Caco-2 (cell line): ENCODE results near the gene ANKRD52. TPM values are rescaled to one million over a fixed set of nuclear protein-coding genes. Genes with fewer than 3 reads are reported as not detected.

Source experiments
- BruUV-seq: library from RNA; stranded (reverse); fragments of 400-500 nt; replicated peaks from 2 replicates; lab custom pipeline; 2021; lab: Mats Ljungman, UMichigan
- CTCF ChIA-PET: fragments of 300-600 bp; sonication (Branson Sonifier 250); formaldehyde crosslinking; loops from one replicate; lab custom pipeline; 2022; ENCODE audit warnings: antibody characterized with exemption; lab: Charles Lee
- POLR2A ChIA-PET: fragments of 300-600 bp; sonication (Branson Sonifier 250); formaldehyde crosslinking; loops from one replicate; lab custom pipeline; 2022; ENCODE audit warnings: antibody characterized with exemption; lab: Charles Lee
- DNase-seq, 2 experiments: peaks; one replicate each; pipeline versions ENCODE4 v3.0.0 to v3.0.0-alpha.2; 2020 to 2022
- H3K27me3 ChIP-seq: replicated peaks from 2 replicates; pipeline ENCODE4 v1.6.0; 2011; ENCODE audit warnings: low read length; ENCODE audit not compliant: control insufficient read depth, insufficient read depth
- H3K36me3 ChIP-seq: 2 replicates; pipeline ENCODE4 v1.5.1; 2011; ENCODE audit warnings: low read length; ENCODE audit not compliant: control insufficient read depth, insufficient read depth
- H3K4me1 ChIP-seq: fragments of 250-450 bp; sonication (Bioruptor Pico); 2 replicates; pipeline ENCODE4 v1.5.1; 2020; ENCODE audit warnings: mild to moderate bottlenecking
- H3K4me3 ChIP-seq: 2 replicates; pipeline ENCODE4 v1.5.1; 2011; ENCODE audit warnings: low read depth, mild to moderate bottlenecking, control low read depth, low read length
- H3K9me3 ChIP-seq: fragments of 250-450 bp; sonication (Bioruptor Pico); 2 replicates; pipeline ENCODE4 v1.5.1; 2020; ENCODE audit warnings: mild to moderate bottlenecking, moderate library complexity
- H3K27ac Mint-ChIP-seq: one replicate; pipeline ENCODE4 v1.8.0; 2022; ENCODE audit warnings: mixed read lengths; ENCODE audit not compliant: unreplicated experiment
- H3K27me3 Mint-ChIP-seq: one replicate; pipeline ENCODE4 v1.8.0; 2022; ENCODE audit warnings: mixed read lengths; ENCODE audit not compliant: insufficient read depth, unreplicated experiment
- H3K36me3 Mint-ChIP-seq: one replicate; pipeline ENCODE4 v1.8.0; 2022; ENCODE audit warnings: mild to moderate bottlenecking, mixed read lengths; ENCODE audit not compliant: insufficient read depth, unreplicated experiment
- H3K4me1 Mint-ChIP-seq: one replicate; pipeline ENCODE4 v1.8.0; 2022; ENCODE audit warnings: low read depth, mixed read lengths; ENCODE audit not compliant: unreplicated experiment
- H3K4me3 Mint-ChIP-seq: one replicate; pipeline ENCODE4 v1.8.0; 2022; ENCODE audit warnings: mild to moderate bottlenecking, moderate library complexity, mixed read lengths; ENCODE audit not compliant: unreplicated experiment
- H3K9me3 Mint-ChIP-seq: one replicate; pipeline ENCODE4 v1.8.0; 2022; ENCODE audit warnings: mixed read lengths; ENCODE audit not compliant: unreplicated experiment
- CTCF ChIP-seq, 2 experiments: fragments of 200-600 bp in 1 of 2; IDR thresholded peaks; 1 replicate in 1 of 2; 2 replicates in 1 of 2; pipeline versions ENCODE4 v1.5.1 to v1.8.0; 2011 to 2022; ENCODE audit warnings: antibody characterized with exemption in 1 of 2, control low read depth in 1 of 2, inconsistent platforms in 1 of 2, low read depth in 1 of 2, low read length in 1 of 2, mild to moderate bottlenecking in 1 of 2, moderate library complexity in 1 of 2; ENCODE audit not compliant: insufficient read depth in 1 of 2, severe bottlenecking in 1 of 2, unreplicated experiment in 1 of 2
- intact Hi-C: fragments of 100-400 bp; cut with micrococcal nuclease; formaldehyde crosslinking; loops from one replicate; pipeline ENCODE4 v1.10.0; 2022; ENCODE audit not compliant: unreplicated experiment
- total RNA-seq: library from RNA; stranded (reverse); gene quantifications from 2 replicates; pipeline ENCODE4 v1.2.3, GENCODE V29; 2022

Gene ANKRD52
- total RNA-seq, 1 experiment from 2014 or later: 34.6 TPM

GRCh38 chr12:56188778-56189098 is 69.4 kb downstream of the ANKRD52 start:
- Histone ChIP-seq H3K36me3 (peaks cover 3% of the 10 kb centered on the region), H3K4me3 (peak overlapping the region; percentile 49), H3K9me3 (no peaks in the 10 kb centered on the region), H3K27me3 (no peaks in the 10 kb centered on the region), H3K4me1 (peaks cover 19% of the 10 kb centered on the region)
- intact Hi-C loops: loop anchor here (1.0 to 2.0 kb wide), 2 partner anchors 29 to 62 kb away; no protein-coding TSS in a partner anchor
- TF ChIP-seq CTCF (IDR thresholded peaks at IDR 0.05; ENCODE audit: insufficient read depth in 1 of 2, low read depth in 1 of 2, low read length in 1 of 2, severe bottlenecking in 1 of 2, unreplicated experiment in 1 of 2): no peak
- H3K9me3 Mint-ChIP-seq: no peaks in the 10 kb centered on the region
- no peak for DNase-seq
- H3K36me3 Mint-ChIP-seq: peaks cover 53% of the 10 kb centered on the region
- peak overlapping the region; percentile 97 for H3K4me3 Mint-ChIP-seq
- peaks cover 26% of the 10 kb centered on the region for H3K4me1 Mint-ChIP-seq
- H3K27ac Mint-ChIP-seq: peak overlapping the region; percentile 81
- CTCF ChIA-PET: interaction anchor here (0.5 to 3.8 kb wide), 15 partner anchors 8 to 450 kb away, joined by 3 to 99 read pairs (median 7); partner anchors contain the start of genes ANKRD52, CNPY2, ESYT1 and MYL6
- BruUV-seq: no TSS peak
- H3K27me3 Mint-ChIP-seq: peaks cover 3% of the 10 kb centered on the region
- POLR2A ChIA-PET: interaction anchor here (0.9 to 2.3 kb wide), 9 partner anchors 30 to 127 kb away, joined by 3 to 20 read pairs (median 7); partner anchors contain the start of genes CNPY2, COQ10A, ESYT1 and MYL6

DNA sequence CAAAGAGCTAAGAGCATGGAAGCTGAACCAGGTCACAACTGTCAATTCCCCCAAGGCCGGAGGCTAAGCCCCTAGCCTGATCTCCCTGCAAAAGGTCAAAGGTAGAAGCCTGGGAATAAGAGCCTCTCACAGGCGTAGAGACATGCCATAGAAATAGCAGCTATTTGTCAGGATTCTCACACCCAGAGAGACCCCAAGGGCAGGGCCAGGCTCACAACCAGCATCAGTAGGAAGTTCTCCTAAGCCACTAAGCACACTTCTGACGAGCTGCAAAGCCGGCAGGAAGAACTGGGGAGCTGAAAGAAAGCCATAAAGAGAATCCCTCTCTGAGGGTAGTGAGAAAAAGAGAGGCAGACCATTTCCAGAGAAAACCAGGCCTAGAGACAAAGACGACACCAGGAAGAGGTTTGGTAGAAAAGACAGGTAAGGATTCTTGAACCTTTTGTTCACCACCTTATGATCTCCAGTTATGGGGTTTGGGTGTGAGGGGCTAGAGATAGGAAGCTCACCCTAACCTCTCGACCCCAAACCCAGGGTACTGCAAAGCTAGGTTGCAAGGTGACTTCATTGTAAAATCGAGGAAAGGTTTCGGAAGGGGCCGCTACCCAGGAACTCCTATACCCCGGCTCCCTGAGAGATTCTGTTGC is 69.9 kb downstream of the ANKRD52 start:
- H3K27ac Mint-ChIP-seq: peak overlapping the region; percentile 81
- intact Hi-C loops: loop anchor here (2.0 kb wide), 1 partner anchor 61 kb away; no protein-coding TSS in a partner anchor
- BruUV-seq: no TSS peak
- DNase-seq: no peak
- ChIA-PET CTCF (interaction anchor here (0.5 to 3.8 kb wide), 8 partner anchors 36 to 1863 kb away, joined by 3 to 99 read pairs (median 12); partner anchors contain the start of genes ANKRD52, COPZ1, ESYT1 and MYL6B), POLR2A (interaction anchor here (0.9 to 1.8 kb wide), 4 partner anchors 30 to 84 kb away, joined by 3 to 20 read pairs (median 5); partner anchors contain the start of genes MYL6, PA2G4, RNF41 and ZC3H10)
- Histone ChIP-seq H3K9me3 (no peaks in the 10 kb centered on the region), H3K27me3 (no peaks in the 10 kb centered on the region), H3K4me3 (peak overlapping the region; percentile 49), H3K36me3 (peaks cover 3% of the 10 kb centered on the region), H3K4me1 (peaks cover 17% of the 10 kb centered on the region)
- H3K4me1 Mint-ChIP-seq: peaks cover 26% of the 10 kb centered on the region
- peaks cover 53% of the 10 kb centered on the region for H3K36me3 Mint-ChIP-seq
- no peaks in the 10 kb centered on the region for H3K9me3 Mint-ChIP-seq
- peak overlapping the region; percentile 97 for H3K4me3 Mint-ChIP-seq
- peaks cover 3% of the 10 kb centered on the region for H3K27me3 Mint-ChIP-seq
- no peak for TF ChIP-seq CTCF (IDR thresholded peaks at IDR 0.05; ENCODE audit: insufficient read depth in 1 of 2, low read depth in 1 of 2, low read length in 1 of 2, severe bottlenecking in 1 of 2, unreplicated experiment in 1 of 2)

Other genes starting within 250 kb of the ANKRD52 start
- gene IKZF4, start 237.3 kb downstream of the ANKRD52 start, total RNA-seq: 15.6 and 15.7 TPM in 2 replicates
- gene RPS26, start 216.5 kb downstream of the ANKRD52 start, total RNA-seq: 50.2 and 60.4 TPM in 2 replicates
- gene ERBB3, start 178.2 kb downstream of the ANKRD52 start, total RNA-seq: 101 and 109 TPM in 2 replicates
- gene PA2G4, start 153.8 kb downstream of the ANKRD52 start, total RNA-seq: 178 and 190 TPM in 2 replicates
- 3,009 and 3,051 TPM in 2 replicates for gene RPL41, start 141.8 kb downstream of the ANKRD52 start, total RNA-seq
- gene ZC3H10, start 140.1 kb downstream of the ANKRD52 start, total RNA-seq: 3.5 and 4.4 TPM in 2 replicates
- 70.4 and 79.0 TPM in 2 replicates for gene ESYT1, start 130.1 kb downstream of the ANKRD52 start, total RNA-seq
- gene MYL6B, start 105.8 kb downstream of the ANKRD52 start, total RNA-seq: 40.5 and 44.8 TPM in 2 replicates
- gene MYL6, start 100.0 kb downstream of the ANKRD52 start, total RNA-seq: 960 and 1,174 TPM in 2 replicates
- gene SMARCC2, start 68.9 kb downstream of the ANKRD52 start, total RNA-seq: 89.1 and 94.8 TPM in 2 replicates
- 48.0 and 53.4 TPM in 2 replicates for gene RNF41, start 36.5 kb downstream of the ANKRD52 start, total RNA-seq
- gene NABP2, start 34.0 kb downstream of the ANKRD52 start, total RNA-seq: 32.1 and 37.7 TPM in 2 replicates
- gene SLC39A5, start 28.3 kb downstream of the ANKRD52 start, total RNA-seq: 83.1 and 110 TPM in 2 replicates
- gene COQ10A, start 8.6 kb upstream of the ANKRD52 start, total RNA-seq: 16.7 and 18.4 TPM in 2 replicates
- 241 and 263 TPM in 2 replicates for gene CS, start 41.9 kb upstream of the ANKRD52 start, total RNA-seq
- gene CNPY2, start 57.6 kb upstream of the ANKRD52 start, total RNA-seq: 204 and 208 TPM in 2 replicates
- gene PAN2, start 75.6 kb upstream of the ANKRD52 start, total RNA-seq: 25.7 and 30.0 TPM in 2 replicates
- gene IL23A, start 80.5 kb upstream of the ANKRD52 start, total RNA-seq: 0.48 TPM in 1 of 2 replicates, not detected in the other
- 76.7 and 79.5 TPM in 2 replicates for gene STAT2, start 101.7 kb upstream of the ANKRD52 start, total RNA-seq
- gene APOF, start 104.5 kb upstream of the ANKRD52 start, total RNA-seq: 0.18 and 0.23 TPM in 2 replicates
- 40.1 and 43.2 TPM in 2 replicates for gene TIMELESS, start 191.0 kb upstream of the ANKRD52 start, total RNA-seq
- gene MIP, start 196.3 kb upstream of the ANKRD52 start, total RNA-seq: not detected in 2 replicates
- gene SPRYD4, start 210.2 kb upstream of the ANKRD52 start, total RNA-seq: 2.8 TPM in 2 replicates
- 14.2 and 14.7 TPM in 2 replicates for gene GLS2, start 229.8 kb upstream of the ANKRD52 start, total RNA-seq